GM21825 (cell line): ENCODE measurements around the gene DLG2.

ENCODE experiments used
- ATAC-seq: cut with Tn5 transposase; IDR thresholded peaks from one replicate; pipeline ENCODE4 v1.9.1; 2021; ENCODE audit warnings: mild to moderate bottlenecking, moderate library complexity; ENCODE audit not compliant: unreplicated experiment

Gene DLG2

DNA sequence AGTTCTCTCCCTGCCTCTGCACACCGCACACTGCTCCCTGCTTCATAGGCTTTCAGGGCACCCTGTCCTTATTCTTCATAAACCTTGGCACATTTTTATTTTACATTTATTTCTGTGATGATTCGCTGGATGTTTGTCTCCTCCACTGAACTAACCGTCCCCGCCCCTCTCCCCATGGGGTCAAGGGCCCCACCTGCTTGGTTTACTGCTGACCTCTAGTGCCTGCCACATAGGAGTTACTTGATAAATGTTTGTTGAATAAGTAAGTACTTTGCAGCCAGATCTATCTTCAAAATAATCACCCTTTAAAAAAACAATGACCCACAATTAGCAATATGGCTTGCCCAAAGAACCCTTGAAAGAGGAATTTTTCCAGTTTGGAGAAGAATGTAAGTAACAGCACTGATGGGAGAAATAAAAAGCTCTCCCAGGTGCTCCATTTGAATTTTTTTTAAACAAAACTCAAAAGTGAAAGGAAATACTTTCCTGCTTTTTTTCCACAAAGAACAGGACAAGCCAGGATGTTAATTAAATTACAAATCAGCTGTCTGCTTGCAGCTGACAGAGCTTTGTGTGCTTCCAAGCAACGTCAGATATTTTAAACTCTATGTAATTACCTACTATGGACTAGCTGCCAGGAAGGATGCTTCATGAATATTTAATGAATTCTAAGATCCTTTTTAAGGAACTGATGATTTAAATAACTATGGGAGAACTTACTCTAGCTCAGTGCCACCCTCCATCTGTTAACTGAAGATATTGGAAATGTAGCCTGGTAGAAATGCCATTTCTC, 1083.6 kb downstream of the DLG2 start:
- no peak for ATAC-seq

DNA sequence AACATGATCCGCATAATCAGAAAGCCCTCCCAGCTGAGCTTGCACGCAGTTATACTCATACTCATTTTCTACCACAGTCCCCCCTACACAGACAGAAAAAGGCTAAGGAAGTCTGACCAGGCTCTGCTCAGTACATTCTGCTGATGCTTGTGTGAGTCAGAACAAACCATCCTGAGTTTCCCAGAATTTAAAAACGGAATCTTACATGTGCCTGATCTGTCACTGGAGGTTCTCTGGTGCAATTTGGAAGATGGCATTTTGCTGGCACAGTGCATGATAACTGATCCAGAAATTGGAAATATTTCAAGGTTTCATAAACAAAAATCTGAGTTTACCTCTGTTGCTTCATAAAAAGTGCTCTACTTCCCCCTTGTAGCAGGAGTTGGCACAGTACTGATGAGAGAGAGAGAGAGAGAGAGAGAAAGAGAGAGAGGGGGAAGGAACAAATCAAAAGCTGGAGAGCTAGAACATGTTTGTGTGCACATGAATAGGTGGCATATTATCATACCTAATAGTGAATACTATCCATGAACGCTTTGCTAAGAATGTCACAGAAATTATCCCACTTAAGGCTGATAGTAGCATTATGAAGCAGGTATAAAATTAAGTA, 1085.3 kb downstream of the DLG2 start:
- no peak for ATAC-seq

DNA sequence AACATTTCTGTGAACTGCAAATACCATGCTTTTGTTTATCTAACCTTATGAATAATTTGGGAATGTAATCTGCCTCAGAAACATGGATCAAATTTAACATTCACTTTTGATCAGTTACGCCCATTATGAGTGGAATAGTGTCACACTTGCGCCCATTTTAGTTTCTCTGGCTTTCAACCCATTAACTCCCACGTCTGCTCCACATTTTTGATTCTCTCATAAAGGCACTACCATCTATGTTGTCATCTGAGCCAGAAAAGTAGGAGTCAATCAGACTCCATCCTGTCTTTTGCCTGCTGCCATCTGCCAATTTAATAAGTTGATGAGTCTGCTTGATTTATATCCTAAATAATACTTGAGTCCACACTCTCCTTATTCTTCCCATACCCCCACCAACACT, 1090.7 kb downstream of the DLG2 start:
- ATAC-seq: no peak

DNA sequence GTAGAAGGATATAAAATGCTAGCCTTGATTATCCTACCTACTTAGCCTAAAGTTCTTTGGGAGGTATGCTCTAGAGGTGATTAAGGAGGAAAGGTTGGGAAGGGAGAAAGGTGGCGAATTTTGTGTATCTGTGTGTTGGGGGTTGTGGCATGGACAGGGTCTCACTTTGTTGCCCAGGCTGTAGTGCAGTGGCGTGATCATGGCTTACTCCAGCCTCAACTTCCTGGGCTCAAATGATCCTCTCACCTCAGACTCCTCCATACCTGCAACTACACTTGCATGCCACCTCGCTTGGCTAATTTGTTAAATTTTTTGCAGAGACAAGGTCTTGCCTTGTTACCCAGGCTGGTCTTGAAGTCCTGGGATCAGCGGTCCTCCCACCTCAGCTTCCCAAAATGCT, 1094.8 kb downstream of the DLG2 start:
- no peak for ATAC-seq

GRCh38 chr11:84526250-84526649, 1100.9 kb downstream of the DLG2 start:
- ATAC-seq: no peak

GRCh38 chr11:84524422-84525051, 1102.6 kb downstream of the DLG2 start:
- no peak for ATAC-seq

GRCh38 chr11:84522331-84522730, 1104.8 kb downstream of the DLG2 start:
- ATAC-seq: no peak

DNA sequence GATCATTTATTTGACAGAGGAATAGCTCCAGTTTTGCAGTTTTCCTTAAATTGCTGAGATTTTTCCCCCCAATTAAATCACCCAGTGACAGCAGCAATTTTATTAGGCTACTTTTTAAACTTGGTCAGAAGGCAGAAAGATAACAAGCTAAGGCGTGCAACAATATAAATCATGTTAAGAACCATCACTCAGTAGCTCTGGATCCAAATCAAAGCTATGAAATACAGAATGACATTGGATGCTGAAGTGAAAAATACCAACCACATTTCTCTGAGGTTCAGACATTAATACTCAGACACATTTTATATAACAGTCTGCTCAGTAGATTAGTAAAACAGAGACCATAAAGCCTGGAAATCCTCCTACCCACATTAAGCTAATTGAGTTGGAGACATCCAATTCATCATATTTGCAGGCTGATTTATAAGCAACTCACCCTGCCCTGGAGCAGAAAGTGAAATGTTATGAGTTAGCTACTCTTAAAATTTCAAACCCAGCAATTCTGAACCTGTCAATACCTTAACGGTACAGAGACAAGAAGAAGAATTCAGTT, 1108.4 kb downstream of the DLG2 start:
- no peak for ATAC-seq

DNA sequence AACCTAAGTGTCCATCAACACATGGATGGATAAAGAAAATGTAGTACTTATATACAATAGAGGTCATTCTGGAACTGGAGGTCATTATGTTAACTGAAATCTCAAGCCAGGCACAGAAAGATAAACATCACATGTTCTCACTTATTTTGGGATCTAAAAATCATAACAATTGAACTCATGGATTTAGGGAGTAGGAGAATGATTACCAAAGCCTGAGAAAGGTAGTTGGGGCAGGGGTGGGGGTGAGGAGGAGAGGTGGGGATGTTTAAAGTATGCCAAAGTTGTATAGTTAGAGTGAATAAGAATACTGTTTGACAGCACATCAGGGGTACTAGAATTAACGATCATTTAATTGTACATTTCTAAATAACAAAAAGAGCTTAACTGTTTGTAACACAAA, 1112.7 kb downstream of the DLG2 start:
- no peak for ATAC-seq

DNA sequence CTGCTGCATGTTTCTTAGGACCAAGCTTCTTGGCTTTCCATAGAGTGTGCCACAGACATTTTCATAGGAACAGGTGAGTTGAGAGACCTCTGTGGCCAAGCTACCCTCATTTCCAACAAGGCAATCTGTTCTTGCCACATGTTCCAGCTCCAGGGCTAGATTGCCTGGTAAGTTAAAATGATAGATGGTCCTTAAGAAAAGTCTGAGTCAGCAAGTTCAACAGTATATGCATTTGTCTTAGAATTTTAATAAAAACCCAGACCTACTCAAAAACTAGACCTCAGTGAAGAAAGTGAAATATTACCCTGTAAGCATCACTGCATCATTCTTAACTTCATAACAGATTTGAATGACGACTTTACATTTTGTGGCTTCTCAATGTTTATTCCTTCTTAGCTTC, 1123.6 kb downstream of the DLG2 start:
- no peak for ATAC-seq

DNA sequence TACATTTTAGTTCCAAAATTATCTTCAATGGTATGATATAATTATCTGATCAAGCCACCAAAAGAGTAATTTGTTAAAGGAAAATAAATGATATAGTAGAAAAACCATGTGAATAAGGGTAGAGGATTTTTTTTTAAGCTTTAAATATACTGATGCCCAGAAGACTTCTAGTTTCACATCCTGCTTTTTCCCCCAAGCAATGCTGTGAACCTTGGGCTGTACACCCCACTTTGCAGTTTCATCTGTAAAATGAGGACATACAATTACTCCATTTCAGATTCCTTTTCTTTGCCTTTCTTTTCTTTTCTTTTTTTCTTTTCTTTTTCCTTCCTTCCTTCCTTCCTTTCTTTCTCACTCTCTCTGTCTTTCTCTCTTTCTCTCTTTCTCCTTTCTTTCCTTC, 1125.4 kb downstream of the DLG2 start:
- no peak for ATAC-seq

DNA sequence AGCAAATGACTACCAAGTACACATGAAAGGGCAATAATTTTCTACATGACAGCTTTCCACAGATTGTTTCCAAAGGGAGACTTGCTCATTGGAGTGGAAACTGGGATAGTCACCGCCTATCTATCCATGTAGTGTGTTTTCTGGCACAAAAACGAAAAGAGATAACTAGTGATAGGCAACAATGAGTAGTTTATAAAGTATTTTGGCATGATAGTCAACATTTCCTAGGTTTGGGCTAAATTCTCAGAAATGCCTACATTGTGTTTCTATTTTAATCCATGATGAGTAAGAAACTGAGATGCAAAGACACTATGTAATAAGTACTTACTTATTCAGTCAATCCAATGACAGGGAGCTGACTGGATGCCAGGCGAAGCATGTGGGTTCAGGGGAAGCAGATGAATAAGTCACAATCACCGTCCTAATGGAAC, 1129.1 kb downstream of the DLG2 start:
- ATAC-seq: no peak

- no peak for ATAC-seq
These were observed 1130.0 kb downstream of the DLG2 start for GRCh38 chr11:84497181-84497580.

DNA sequence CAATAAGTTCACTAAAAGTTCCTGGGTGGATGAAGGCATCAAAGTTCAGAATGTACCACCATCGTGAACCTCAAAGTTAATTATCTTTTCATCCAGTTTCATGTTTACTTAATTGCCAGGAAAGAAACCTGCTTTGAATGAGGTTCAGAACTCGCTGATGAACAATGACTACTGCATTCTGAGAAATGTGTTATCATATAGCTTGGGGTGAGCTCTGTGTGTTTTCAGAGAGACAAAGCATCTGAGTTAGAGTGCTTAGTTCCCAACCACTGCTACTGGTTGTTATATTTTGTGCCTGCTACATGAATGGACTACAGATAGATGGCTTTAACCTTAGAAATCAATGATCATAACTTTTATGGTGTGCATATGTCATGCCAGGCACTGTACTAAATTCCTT, 1131.0 kb downstream of the DLG2 start:
- no peak for ATAC-seq

GRCh38 chr11:84480131-84480530, 1147.0 kb downstream of the DLG2 start:
- ATAC-seq: no peak

DNA sequence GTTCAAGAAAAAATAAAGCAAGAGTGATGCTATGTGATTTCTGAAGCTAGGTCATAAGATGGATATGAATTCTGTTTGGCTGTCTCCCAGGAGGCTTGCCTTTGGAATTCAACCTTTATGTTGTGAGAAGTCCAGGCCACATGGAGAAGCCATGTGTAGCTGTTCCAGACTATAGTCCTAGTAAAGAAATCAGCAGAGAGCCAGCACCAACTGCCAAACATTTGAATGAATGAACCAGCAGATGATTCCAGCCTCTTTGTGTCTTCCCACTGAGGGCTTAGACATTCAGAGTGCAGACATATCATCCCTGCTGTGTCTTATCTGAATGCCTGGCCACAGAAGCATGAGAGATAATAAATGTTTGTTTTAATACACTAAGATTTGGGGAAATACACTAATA, 1150.6 kb downstream of the DLG2 start:
- ATAC-seq: no peak

DNA sequence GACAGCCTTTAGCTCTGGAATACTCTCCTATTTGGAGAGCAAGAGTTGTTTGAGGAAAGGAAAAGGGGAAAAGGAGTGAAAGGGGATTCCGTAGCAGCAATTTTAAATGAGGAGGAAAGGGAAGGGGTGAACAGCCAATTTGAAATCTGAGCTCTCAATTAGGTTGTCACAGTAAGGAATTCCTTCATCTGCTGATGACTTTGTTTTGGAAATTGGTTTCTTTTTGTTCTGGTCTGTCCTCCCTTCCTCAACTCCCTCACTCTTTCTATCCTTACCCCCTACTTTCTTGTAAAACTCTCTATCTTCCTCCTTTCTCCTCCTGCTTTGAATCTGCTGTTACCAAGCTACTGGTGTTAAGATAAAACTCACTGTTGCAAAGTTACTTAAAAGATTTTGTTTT, 1155.6 kb downstream of the DLG2 start:
- no peak for ATAC-seq

- no peak for ATAC-seq
These were observed 1158.9 kb downstream of the DLG2 start for GRCh38 chr11:84468235-84468634.

GRCh38 chr11:84465040-84465439, 1162.1 kb downstream of the DLG2 start:
- ATAC-seq: no peak

GRCh38 chr11:84455691-84456090, 1171.5 kb downstream of the DLG2 start:
- ATAC-seq: no peak

- no peak for ATAC-seq
These were observed 1174.9 kb downstream of the DLG2 start for GRCh38 chr11:84452211-84452610.

GRCh38 chr11:84438565-84438964, 1188.6 kb downstream of the DLG2 start:
- no peak for ATAC-seq
